UCSD-AML1 (cell line): ENCODE data around the gene ULBP2.
A peak's percentile ranks its signal among the peaks of the same experiment; 100 is the strongest.
"Not testable (repeated sequence)": the region's sequence is repeated elsewhere in the genome, so short reads cannot be mapped to it uniquely, and the experiment has no call there.

Source experiments
- DNase-seq: peaks from one replicate; lab custom pipeline; 2025; ENCODE audit not compliant: unreplicated experiment; lab: John Stamatoyannopoulos, UW

The ULBP2 gene

DNA sequence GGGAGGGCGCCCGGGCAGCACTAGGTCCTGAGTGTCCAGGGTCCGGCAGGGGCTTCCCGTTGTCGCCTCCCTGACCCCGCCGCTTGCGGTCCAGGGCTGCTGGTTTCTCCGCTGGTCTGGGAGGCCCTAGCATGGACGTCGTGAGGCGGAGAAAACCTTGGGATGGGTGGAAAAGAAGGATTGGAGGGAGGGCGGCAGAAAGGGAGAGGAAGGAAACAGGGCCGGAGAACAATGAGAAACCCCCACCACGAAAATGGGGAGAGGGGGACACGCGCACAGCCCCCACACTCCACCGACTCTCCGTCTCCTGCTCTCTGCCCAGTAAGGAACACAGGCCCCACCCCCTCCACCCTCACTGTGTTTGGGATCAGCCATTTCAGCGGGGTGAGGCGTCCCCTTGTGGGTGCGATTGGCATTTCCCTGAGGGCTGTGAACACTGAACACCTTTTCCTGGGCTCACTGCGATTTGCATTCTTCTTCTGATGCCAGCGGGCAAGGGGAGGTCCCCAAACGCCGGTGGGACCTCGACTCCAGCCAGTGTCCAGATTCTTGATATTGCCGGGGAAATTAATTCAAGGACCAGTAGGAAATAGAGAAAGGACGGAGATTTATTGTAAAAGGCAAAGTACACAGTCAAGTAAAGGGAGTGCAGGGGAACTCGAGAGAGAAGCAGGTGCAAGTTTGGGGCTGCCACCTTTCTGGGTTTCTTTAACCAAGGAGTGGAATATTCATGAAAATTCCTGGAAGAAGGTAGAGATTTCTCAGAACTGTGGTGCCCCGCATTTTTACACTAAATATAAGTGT, 15.6 kb upstream of the ULBP2 start:
- peak; percentile 85 for DNase-seq

DNA sequence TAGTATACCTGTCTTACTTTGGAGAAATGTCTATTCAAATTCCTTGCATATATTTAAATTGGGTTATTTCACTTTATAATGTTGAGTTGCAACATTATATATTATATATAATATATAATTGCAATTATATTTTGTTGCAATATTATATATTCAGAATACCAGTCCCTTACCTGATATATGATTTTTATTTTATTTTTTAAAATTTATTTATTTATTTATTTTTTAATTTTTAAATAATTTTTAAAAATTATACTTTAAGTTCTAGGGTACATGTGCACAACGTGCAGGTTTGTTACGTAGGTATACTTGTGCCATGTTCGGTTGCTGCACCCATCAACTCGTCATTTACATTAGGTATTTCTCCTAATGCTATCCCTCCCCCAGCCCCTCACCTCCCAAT, 14.8 kb upstream of the ULBP2 start:
- DNase-seq = not testable (repeated sequence)

DNA sequence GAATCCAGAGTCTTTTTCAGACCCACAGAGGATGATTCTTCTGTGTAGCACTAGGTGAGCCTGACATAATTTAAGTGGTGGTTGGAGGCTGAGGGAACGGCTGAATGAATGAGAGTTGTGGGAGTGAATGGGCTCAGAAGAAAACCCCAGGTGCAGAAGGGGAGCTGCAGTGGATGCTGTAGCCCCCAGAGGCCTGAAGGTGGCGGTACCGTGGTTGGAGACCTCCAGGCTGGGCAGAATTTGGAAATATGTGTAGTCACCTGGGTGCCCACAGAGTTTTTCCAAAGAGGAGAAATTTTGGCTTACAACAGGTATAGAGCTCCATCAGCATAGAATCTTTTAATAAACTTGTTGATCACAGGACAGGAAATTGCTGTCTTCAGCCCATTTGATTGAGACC, 12.4 kb upstream of the ULBP2 start:
- DNase-seq = no peak

DNA sequence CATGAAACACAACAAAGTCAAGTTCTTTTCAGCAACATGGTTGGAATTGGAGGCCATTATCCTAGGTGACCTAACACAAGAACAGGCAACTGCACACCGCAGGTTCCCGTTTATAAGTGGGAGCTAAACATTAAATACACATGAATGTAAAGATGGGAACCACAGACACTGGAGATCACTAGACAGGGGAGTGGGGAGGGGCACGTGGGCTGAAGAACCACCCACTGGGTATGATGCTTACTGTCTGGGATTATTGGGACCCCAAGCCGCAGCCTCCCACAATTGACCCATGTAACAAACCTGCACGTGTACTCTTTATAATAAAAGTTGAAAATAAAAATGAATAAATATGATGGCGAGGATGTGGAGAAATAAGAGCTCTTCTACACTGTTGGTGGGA, 10.3 kb upstream of the ULBP2 start:
- no peak for DNase-seq

DNA sequence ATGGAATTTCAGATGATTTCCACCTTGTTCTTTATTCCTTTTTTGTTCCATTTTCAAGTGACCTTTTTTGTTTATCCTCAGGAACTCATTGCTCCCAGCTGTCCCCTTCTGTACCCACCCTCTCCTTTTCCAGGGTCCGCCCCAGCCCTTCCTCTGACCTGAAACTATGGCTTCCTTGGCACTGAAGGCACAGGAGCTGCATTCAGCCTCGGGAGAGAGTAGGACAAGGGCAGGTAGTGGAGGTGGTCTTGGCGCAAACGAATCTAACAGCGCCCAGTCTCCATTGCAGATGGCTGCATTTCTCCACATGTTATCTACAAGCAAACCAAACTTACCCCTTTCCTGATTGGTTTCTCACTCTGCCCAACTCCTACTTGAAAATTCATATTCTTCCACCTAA, 8.8 kb upstream of the ULBP2 start:
- no peak for DNase-seq

DNA sequence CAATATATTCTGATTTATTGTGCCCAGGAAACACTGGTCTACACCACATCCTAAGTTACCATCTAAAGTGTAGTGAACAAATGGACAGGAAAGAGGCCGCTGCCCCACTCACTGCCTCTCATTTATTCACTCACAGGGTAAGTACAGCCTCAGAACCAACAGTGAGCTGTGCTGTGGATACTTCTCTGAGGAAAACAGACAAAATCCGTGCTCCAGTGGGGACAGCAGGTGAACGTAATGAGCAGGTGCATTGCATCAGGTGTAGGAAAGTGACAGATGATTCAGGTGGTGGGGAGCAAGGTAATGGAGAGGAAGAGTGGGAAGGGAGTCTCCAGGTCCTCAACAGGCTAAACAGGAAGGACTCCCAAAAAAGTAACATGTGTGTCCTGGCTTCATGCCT, 8.4 kb upstream of the ULBP2 start:
- no peak for DNase-seq

DNA sequence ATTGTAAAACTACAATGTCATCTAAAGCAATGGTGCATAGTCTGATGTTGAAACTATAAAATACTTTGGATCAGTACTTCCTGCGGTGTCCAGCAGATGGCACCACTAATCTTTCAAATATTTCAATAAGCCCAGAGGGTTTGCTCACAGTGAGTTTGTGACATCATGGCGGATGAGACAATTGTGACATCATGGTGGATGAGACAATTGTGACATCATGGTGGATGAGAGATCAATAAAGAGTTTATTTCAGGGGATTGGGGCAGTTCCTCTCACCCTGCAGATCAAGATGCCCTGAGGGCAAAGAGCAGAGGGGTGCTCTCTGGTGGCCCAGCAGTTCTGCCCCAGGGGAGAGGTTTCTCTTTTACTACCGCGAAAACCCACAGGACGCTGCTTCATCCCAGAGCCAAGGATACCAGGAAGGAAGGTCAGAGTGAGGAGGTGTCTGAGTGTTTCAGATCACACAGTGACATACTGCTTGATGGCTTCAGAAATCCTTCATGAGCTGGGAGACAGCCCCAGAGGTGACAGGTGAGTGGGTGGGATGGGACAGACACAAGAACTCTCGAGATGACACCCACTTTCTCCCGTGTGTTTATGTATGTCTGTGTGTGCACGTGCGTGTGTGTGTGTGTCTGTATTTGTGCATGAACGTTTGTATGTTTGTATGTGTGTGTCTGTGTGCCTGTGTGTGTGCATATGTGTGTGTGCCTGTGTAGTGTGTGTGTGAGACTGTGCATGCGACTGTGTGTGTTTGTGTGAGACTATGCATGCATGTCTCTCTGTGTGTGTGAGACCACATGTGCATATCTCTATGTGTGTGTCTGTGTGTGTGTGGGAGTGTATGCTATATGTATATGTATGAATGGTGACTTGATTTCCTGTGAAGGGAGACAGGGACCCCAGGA, 7.3 kb upstream of the ULBP2 start:
- DNase-seq = peak; percentile 31

DNA sequence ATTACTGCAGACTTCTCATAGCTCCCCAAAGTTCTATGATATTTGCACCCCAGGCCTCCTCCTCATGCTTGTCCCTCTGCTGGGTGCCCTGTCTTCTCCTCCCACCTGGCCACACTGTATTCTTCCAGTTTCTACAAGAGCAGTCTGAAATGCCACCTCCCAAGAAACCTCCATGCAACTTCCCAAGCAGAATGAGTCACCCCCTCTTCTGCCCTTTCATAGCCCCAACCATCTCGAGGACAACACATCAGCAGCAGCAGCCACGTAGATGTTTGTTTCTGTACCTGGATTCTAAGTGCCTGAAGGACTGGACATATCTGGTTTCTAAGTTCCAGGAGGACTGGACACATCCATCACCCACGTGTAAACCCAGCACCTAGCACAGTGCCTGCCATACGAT, 6.6 kb upstream of the ULBP2 start:
- no peak for DNase-seq

DNA sequence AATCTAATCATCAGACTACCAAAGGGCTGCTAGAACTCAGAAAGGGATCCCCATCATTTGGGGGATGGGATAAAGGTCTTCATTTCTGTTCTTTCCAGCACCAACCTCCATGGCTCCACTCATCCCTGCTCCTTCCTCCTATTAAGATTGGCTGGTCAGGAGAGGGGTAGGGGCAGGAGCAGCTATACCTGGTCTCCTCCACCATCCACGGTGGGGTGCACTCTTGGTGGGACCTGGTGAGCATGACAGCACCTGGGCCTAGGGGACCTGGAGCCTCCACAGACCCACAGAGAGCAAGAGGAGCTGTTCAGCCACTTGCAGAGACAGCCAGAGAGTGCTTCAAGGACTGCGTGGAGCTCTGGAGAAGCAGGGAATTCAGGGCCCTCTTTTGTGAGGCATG, 6.1 kb upstream of the ULBP2 start:
- DNase-seq = no peak

DNA sequence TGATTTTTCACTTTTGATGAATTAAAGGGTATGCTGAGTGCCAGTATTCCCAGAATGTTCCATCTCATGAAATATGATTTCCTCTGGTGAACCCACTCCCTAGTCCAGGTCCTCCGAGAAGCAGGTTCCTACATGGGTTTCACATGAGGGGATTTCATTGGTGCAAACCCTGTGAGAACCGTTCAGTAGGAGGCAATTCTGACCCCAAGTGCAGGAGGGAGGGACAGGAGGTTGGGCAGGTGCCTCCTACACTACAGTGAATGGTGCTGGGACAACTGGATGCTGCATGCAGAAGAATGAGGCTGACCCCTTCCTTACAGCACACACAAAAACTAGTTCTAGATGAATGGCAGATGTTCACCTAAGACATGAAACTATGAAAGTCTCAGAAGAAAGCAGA, 5.1 kb upstream of the ULBP2 start:
- DNase-seq = no peak

DNA sequence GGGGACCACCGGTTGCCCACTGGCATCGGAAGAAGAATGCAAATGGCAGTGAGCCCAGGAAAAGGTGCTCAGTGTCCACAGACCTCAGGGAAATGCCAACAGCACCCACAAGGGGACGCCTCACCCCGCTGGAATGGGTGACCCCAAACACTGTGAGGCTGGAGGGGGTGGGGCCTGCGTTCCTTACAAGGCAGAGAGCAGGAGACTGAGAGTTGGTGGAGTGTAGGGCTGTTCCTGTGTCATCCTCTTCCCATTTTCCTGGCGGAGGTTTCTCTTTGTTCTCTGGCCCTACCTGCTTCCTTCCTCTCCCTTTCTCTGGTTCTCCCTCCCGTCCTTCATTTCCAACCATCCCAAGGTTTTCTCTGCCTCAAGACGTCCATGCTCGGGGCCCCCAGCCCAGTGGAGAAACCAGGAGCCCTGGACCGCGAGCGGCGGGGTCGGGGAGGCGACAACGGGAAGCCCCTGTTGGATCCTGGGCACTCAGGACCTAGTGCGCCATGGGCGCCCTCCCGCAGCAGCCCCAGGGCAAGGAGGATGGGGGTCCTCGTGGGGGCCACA, 3.7 kb upstream of the ULBP2 start:
- DNase-seq = not testable (repeated sequence)

DNA sequence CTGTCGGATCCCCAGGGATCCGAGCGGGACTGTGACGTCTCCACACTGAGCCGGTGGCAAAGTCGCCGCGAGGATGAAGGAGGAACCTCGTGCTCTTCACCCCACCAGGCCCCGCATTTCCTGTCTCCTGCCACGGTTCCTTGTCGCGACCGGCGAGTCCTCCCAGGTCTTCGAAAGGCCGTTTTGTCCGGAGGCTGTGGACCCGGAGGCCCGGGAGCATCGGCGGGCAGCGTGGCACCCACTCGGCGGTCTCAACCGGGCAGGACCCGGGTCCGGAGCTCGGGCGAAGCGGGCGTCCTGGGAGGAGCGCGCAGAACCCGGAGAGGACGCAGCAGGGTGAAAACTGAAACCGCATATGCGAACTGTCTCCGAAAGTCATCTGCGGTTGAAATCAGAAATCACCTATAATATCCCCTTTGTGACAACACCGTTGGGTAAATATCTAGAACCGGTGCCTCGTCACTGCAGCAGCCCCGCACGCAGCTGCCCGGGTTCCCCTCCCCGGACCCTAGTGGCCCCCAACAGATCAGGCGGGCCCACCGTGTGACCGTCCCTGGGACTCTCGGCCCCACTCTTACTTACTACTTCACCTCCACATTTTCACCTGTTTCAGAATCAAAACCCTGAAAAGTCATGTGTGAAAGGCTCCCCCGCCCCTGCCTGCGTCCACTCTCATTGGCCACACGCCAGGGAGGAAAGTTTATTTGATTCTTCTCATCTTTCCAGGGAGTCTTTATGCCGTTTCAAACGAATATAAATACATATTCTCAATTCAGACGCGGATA, 3.1 kb upstream of the ULBP2 start:
- DNase-seq = no peak

DNA sequence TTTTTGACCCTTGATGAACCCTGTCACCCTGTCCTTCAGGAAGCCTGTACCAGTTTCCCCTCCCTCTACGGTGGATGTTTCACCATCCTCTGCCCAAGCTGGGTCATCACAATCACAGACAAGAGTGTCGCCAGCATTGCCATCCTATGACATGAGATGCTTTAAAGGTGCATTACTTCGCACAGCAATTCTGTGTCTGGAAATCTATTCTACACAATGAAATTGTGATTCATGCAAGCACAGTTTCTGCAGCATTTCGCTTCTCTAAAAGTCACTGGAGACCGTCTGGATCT, 2.5 kb upstream of the ULBP2 start:
- DNase-seq = no peak

DNA sequence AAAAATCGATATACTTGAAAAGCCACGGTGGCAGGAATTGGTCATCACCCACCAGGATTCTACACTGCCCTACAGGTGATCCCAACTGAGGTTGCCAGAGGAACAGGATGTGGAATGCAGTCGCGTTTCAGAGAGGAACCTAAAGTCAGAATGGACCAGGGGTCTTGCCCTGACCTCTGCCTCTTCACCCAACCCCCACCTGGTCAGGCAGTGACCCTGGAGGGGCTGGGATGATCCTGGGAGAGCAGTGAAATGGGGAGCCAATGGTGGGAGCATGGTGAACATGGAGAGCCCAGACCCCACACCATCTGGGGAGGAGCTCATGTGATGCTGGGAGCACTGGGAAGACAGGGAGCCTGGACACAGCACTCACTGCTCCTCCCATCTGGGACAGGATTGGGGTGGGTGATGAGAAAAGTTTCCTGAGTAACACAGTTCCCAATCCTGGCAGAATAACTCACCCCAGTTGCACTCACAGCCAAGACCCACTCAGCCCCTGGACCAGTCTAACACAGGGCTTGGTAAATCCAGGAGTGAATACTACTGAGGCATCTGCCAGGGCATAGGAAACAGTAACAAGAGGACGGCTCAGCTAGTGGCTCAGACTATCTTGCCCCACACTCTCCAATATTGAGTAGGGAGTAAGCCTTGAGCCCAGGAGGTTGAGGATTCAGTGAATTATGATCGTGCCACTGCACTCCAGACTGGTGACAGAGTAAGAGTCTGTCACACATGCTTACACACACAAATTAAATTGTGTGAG, 1.7 kb upstream of the ULBP2 start:
- no peak for DNase-seq

DNA sequence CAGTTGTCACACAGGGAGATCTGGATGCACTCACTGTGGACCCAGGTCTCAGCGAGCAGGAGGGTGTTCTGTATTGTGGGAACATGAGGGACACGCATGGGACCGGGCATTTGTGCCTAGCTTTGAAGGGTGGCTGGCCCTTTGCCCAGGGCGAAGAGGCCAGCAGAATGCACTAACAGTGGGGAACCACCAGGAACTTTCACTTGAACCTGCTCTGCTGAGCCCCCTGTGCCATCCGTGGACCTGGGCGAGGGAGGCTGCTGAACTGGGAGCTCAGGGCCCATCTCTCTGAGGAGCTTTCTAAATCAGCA, 1.2 kb upstream of the ULBP2 start:
- DNase-seq = no peak

DNA sequence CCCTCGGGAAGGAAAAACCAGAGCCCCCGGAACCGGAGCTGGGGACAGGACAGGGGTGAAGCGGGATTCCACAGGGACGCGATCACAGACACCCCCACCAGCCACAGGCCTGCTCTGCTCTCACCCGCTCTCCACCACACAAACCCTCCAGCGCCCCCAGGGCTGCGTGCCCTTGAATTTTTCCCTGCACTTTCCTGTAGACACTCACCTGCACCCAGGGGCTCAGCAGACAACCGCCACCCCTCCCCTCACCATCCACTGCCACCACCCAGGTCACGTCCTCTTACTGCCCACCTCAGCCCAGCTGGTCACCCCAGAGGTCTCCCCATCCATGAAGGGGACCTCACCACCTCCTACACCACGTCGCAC, 631 bp downstream of the ULBP2 start:
- DNase-seq = no peak

DNA sequence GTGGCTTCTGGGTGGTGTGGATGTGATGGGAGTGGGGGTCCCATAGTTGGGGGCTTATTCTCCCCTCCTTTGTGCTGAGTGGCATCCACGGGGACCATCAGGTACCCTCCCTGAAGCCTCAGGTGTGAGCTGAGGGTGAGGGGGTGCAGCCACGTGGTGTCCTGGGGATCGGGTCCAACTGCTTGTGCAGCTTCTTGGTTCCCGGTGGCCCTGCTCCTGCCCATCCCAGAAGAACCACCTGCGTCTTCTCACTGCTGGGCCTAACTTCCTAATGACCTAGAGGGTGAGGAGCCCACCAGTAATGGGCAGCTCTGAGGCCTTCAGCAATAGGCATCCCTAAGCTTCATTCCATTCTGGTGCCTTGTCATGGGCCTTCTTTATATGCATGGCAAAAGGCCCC, 1.5 kb downstream of the ULBP2 start:
- DNase-seq = not testable (repeated sequence)

DNA sequence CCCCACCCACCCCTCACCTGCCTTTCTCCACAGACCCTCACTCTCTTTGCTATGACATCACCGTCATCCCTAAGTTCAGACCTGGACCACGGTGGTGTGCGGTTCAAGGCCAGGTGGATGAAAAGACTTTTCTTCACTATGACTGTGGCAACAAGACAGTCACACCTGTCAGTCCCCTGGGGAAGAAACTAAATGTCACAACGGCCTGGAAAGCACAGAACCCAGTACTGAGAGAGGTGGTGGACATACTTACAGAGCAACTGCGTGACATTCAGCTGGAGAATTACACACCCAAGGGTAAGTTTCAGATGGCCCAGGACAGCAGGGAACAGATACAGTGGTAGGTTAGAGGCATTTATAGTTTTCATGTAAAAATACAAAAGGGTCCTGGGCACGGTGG, 3.5 kb downstream of the ULBP2 start:
- not testable (repeated sequence) for DNase-seq

DNA sequence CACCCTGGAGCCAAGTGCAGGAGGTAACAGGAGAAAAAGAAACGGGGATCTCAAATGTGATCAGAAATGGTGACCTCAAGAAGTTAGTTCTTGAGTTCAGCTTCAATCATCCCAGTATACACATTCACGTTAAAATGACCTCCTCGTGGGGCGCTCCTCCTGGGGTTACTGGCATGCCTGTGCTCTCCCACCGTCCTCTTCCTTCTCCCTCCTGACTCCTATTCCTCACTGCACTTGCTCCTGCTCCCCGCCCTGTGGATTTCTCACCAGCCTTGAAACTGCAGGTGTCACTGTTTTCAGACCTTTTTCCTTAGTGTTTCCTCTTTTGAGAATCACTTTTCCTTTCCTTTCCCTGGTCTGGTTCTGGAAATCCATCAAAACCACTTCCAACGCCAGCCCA, 4.8 kb downstream of the ULBP2 start:
- DNase-seq = not testable (repeated sequence)

DNA sequence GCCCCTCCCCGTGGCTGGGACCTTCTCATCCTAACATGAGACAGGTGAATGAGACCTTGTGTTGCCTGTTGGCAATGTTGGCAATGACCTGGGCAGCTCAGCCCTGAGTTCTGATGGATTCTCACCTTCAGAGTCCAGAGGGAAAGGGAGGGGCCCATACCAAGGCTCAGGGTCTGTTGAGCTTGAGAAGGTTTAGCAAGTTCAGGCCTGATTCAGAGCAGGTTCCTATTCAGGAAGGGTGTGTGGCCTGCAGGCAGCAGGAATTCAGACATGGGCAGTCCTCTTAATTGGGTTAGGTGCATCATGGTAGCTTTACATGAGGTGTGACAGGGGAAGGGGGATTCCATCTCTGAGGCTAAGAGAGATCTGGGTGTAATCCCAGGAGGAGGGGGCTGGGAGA, 5.7 kb downstream of the ULBP2 start:
- DNase-seq = not testable (repeated sequence)

DNA sequence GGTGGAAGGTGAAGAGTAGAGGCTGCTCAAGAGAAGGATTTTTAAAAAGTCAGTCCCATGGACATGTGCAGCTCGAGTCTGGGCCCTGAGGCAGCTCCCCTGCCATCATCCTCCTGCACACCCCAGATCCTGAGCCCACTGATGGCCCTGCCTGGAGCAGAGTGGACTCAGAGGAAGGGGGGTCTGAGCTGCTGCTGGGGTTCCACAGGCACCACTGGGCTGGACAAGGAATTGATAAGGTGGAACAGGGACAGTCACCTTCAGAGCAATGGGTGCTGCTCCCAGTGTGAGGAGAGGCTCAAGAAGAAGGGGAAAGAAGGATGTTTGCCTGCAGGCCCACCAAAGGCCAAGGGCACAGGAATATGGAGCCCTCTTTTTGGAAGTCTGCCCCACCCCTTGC, 6.2 kb downstream of the ULBP2 start:
- no peak for DNase-seq
